Measurements from ENCODE around the gene CTNNBL1.

The CTNNBL1 gene

GRCh38 chr20:37827605-37828004, 133.8 kb downstream of the CTNNBL1 start:
- Histone ChIP-seq H3K27ac (no peak overlapping the region), H3K9me3 (ENCODE audit: severe bottlenecking) (no peaks in the 10 kb centered on the region), H3K27me3 (ENCODE audit: insufficient read depth, low read depth, severe bottlenecking) (no peaks in the 10 kb centered on the region), H3K36me3 (peaks cover 3% of the 10 kb centered on the region; the same call in 1 of the 2 replicates), H3K4me3 (ENCODE audit: low read depth, low read length) (no peak overlapping the region)
- DNase-seq, result no peak
- TF ChIP-seq CTCF (IDR thresholded peaks at IDR 0.05; ENCODE audit: low read depth, low read length), result no peak

GRCh38 chr20:37828684-37829083, 134.9 kb downstream of the CTNNBL1 start:
- H3K36me3 ChIP-seq, result peaks cover 3% of the 10 kb centered on the region; the same call in 1 of the 2 replicates
- H3K4me3 ChIP-seq (ENCODE audit: low read depth, low read length), result no peak overlapping the region
- H3K27ac ChIP-seq, result no peak overlapping the region
- H3K9me3 ChIP-seq (ENCODE audit: severe bottlenecking), result no peaks in the 10 kb centered on the region
- TF ChIP-seq CTCF (IDR thresholded peaks at IDR 0.05; ENCODE audit: low read depth, low read length), result no peak
- DNase-seq, result no peak
- H3K27me3 ChIP-seq (ENCODE audit: insufficient read depth, low read depth, severe bottlenecking), result no peaks in the 10 kb centered on the region

- no peak for DNase-seq
- Histone ChIP-seq H3K9me3 (ENCODE audit: severe bottlenecking) (no peaks in the 10 kb centered on the region), H3K27ac (no peak overlapping the region), H3K27me3 (ENCODE audit: insufficient read depth, low read depth, severe bottlenecking) (no peaks in the 10 kb centered on the region), H3K36me3 (peaks cover 3% of the 10 kb centered on the region; the same call in 1 of the 2 replicates), H3K4me3 (ENCODE audit: low read depth, low read length) (no peak overlapping the region)
- TF ChIP-seq CTCF (IDR thresholded peaks at IDR 0.05; ENCODE audit: low read depth, low read length), result no peak
Measured at GRCh38 chr20:37829128-37829527, 135.3 kb downstream of the CTNNBL1 start.

- no peaks in the 10 kb centered on the region for H3K9me3 ChIP-seq (ENCODE audit: severe bottlenecking)
- H3K27ac ChIP-seq, result no peak overlapping the region
- no peak for TF ChIP-seq CTCF (IDR thresholded peaks at IDR 0.05; ENCODE audit: low read depth, low read length)
- no peak overlapping the region for H3K4me3 ChIP-seq (ENCODE audit: low read depth, low read length)
- H3K27me3 ChIP-seq (ENCODE audit: insufficient read depth, low read depth, severe bottlenecking), result no peaks in the 10 kb centered on the region
- peaks cover 3% of the 10 kb centered on the region; the same call in 1 of the 2 replicates for H3K36me3 ChIP-seq
- no peak for DNase-seq
Measured at GRCh38 chr20:37833221-37833896, 139.5 kb downstream of the CTNNBL1 start.

GRCh38 chr20:37836926-37837325, 143.1 kb downstream of the CTNNBL1 start:
- TF ChIP-seq CTCF (IDR thresholded peaks at IDR 0.05; ENCODE audit: low read depth, low read length), result no peak
- Histone ChIP-seq H3K4me3 (ENCODE audit: low read depth, low read length) (no peak overlapping the region), H3K27me3 (ENCODE audit: insufficient read depth, low read depth, severe bottlenecking) (no peaks in the 10 kb centered on the region), H3K27ac (no peak overlapping the region), H3K9me3 (ENCODE audit: severe bottlenecking) (no peaks in the 10 kb centered on the region), H3K36me3 (peaks cover 8% of the 10 kb centered on the region)
- DNase-seq, result no peak

GRCh38 chr20:37837924-37838323, 144.1 kb downstream of the CTNNBL1 start:
- peaks cover 14% of the 10 kb centered on the region for H3K36me3 ChIP-seq
- H3K4me3 ChIP-seq (ENCODE audit: low read depth, low read length), result no peak overlapping the region
- H3K27ac ChIP-seq, result no peak overlapping the region
- peak; percentile 46 for DNase-seq
- no peak for TF ChIP-seq CTCF (IDR thresholded peaks at IDR 0.05; ENCODE audit: low read depth, low read length)
- H3K27me3 ChIP-seq (ENCODE audit: insufficient read depth, low read depth, severe bottlenecking), result no peaks in the 10 kb centered on the region
- H3K9me3 ChIP-seq (ENCODE audit: severe bottlenecking), result no peaks in the 10 kb centered on the region

Data from WERI-Rb-1 (cell line).